Skeletal muscle tissue (tissue), 4 donors: ENCODE data around the gene AGBL1. TPM values are rescaled to one million over a fixed set of nuclear protein-coding genes. Genes with fewer than 3 reads are reported as not detected.
"Not testable (repeated sequence)": the region's sequence is repeated elsewhere in the genome, so short reads cannot be mapped to it uniquely, and the experiment has no call there.

Source experiments
- H3K27ac ChIP-seq: one replicate; pipeline ENCODE4 v1.7.0; 2013; ENCODE audit warnings: mild to moderate bottlenecking, low read depth, low read length, inconsistent platforms
- H3K27me3 ChIP-seq, 3 donors: one replicate each; pipeline ENCODE4 v1.7.0; 2013; ENCODE audit warnings: low read length in 3 of 3; ENCODE audit not compliant: control insufficient read depth in 3 of 3, insufficient read depth in 3 of 3
- H3K36me3 ChIP-seq, 3 donors: one replicate each; pipeline ENCODE4 v1.7.0; 2013; ENCODE audit warnings: low read length in 3 of 3; ENCODE audit not compliant: control insufficient read depth in 3 of 3, insufficient read depth in 3 of 3
- H3K4me1 ChIP-seq, 3 donors: one replicate each; pipeline ENCODE4 v1.7.0; 2013; ENCODE audit warnings: low read length in 3 of 3, mild to moderate bottlenecking in 3 of 3; ENCODE audit not compliant: control insufficient read depth in 3 of 3, insufficient read depth in 3 of 3
- H3K4me3 ChIP-seq, 3 donors: one replicate each; pipeline ENCODE4 v1.7.0; 2013; ENCODE audit warnings: low read length in 3 of 3
- H3K9ac ChIP-seq, 3 donors: one replicate each; pipeline ENCODE4 v1.7.0; 2013; ENCODE audit warnings: low read length in 3 of 3, mild to moderate bottlenecking in 3 of 3, moderate library complexity in 2 of 3, low read depth in 1 of 3
- H3K9me3 ChIP-seq, 3 donors: one replicate each; pipeline ENCODE4 v1.7.0; 2013; ENCODE audit warnings: low read length in 3 of 3; ENCODE audit not compliant: control insufficient read depth in 3 of 3
- total RNA-seq: library from RNA; depleted of rRNA; stranded (reverse); fragments of >200 nt; gene quantifications from one replicate; pipeline ENCODE4 v1.2.3, GENCODE V29; 2014
- donor health status: Osteomylitis.

AGBL1 gene
- total RNA-seq, 1 donor from 2014 or later, result 31.3 TPM

- no peak overlapping the region for H3K27ac ChIP-seq
- no peak overlapping the region for H3K9ac ChIP-seq
- no peaks in the 10 kb centered on the region for H3K4me1 ChIP-seq
- no peaks in the 10 kb centered on the region for H3K9me3 ChIP-seq
- no peaks in the 10 kb centered on the region for H3K36me3 ChIP-seq
- H3K4me3 ChIP-seq, result no peak overlapping the region
- H3K27me3 ChIP-seq, result no peaks in the 10 kb centered on the region
Measured at GRCh38 chr15:86494475-86494874, 414.8 kb downstream of the AGBL1 start.

DNA sequence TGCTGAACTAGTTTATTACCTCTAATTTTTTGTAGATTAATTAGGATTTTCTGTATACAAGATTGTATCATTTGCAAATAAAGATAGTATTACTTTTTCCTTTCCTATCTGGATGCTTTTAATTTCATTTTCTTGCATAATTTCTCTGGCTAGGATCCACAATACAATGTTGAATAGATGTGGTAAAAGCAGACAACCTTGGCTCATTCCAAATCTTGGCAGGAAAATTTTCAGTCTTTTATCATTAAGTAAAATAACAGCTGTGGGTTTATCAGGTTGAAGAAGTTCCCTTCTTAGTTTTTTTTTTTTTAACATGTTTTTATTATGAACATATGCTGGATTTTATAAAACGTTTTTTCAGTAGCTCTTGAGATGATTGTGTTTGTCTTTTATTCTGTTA, 422.6 kb downstream of the AGBL1 start:
- H3K36me3 ChIP-seq, result no peaks in the 10 kb centered on the region
- H3K9ac ChIP-seq, result no peak overlapping the region
- H3K4me3 ChIP-seq, result no peak overlapping the region
- H3K9me3 ChIP-seq, result no peaks in the 10 kb centered on the region
- H3K4me1 ChIP-seq, result no peaks in the 10 kb centered on the region
- H3K27ac ChIP-seq, result no peak overlapping the region
- H3K27me3 ChIP-seq, result no peaks in the 10 kb centered on the region

DNA sequence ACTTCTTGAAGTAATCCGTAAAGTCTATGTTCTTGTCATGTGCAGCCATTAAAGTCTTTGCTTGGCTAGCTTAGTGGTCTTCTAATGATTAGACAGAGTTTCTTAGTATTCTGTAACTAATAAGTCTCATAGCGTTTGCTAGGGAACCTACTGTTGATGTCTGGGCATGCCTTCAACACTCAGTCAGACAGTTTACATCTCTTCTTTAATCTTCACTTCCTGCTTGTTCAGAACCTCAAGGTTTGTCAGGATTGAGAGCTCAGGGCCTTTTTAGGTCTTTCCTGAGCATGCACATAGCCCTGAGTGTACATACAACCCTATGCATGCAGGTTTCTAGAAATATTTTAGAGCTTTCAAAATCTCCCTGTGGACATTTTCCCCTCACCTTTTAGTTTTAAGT, 426.3 kb downstream of the AGBL1 start:
- Histone ChIP-seq H3K9ac (no peak overlapping the region), H3K27me3 (no peaks in the 10 kb centered on the region), H3K27ac (no peak overlapping the region), H3K4me1 (no peaks in the 10 kb centered on the region), H3K36me3 (no peaks in the 10 kb centered on the region), H3K9me3 (no peaks in the 10 kb centered on the region), H3K4me3 (no peak overlapping the region)

GRCh38 chr15:86506401-86506800, 426.7 kb downstream of the AGBL1 start:
- no peaks in the 10 kb centered on the region for H3K4me1 ChIP-seq
- no peak overlapping the region for H3K9ac ChIP-seq
- no peaks in the 10 kb centered on the region for H3K36me3 ChIP-seq
- no peaks in the 10 kb centered on the region for H3K27me3 ChIP-seq
- H3K4me3 ChIP-seq, result no peak overlapping the region
- no peak overlapping the region for H3K27ac ChIP-seq
- no peaks in the 10 kb centered on the region for H3K9me3 ChIP-seq

DNA sequence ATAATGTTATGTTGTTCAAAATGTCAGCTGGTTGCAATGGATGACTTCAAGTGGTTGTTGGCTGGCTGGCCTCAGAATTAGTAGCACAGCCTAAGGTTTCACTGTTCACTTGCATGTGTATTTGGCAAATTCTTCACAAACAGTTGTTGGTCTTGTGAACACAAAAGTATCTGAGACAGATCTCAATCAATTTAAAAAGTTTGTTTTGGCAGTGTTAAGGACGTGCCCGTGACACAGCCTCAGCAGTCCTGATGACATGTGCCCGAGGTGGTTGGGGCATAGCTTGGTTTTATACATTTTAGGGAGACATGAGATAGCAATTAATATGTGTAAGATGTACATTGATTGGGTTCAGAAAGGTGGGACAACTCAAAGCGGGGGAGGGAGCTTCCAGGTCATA, 436.0 kb downstream of the AGBL1 start:
- Histone ChIP-seq H3K9me3 (no peaks in the 10 kb centered on the region), H3K4me1 (no peaks in the 10 kb centered on the region), H3K4me3 (no peak overlapping the region), H3K36me3 (no peaks in the 10 kb centered on the region), H3K9ac (no peak overlapping the region), H3K27ac (no peak overlapping the region), H3K27me3 (no peaks in the 10 kb centered on the region)

DNA sequence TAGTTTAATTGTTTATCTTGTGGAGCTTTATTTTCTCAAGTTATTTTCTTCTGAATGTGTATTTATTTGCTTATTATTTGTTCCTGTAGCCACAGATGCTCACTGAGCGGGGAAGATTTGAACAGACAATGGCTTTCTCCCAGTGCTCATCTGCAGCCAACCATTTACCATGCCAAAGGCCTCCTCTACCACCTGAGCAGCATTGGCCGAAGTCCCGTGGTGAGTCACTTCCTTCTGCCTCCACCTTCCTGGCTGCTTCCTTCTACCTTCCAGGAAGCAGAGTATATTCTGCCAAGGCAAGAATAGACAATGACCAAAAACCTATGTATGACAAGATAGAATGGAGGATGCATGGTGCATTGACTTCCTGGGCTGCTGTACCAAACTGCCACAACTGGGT, 443.1 kb downstream of the AGBL1 start:
- no peak overlapping the region for H3K4me3 ChIP-seq
- H3K27ac ChIP-seq, result no peak overlapping the region
- H3K27me3 ChIP-seq, result no peaks in the 10 kb centered on the region
- no peaks in the 10 kb centered on the region for H3K9me3 ChIP-seq
- H3K36me3 ChIP-seq, result no peaks in the 10 kb centered on the region
- no peaks in the 10 kb centered on the region for H3K4me1 ChIP-seq
- no peak overlapping the region for H3K9ac ChIP-seq

DNA sequence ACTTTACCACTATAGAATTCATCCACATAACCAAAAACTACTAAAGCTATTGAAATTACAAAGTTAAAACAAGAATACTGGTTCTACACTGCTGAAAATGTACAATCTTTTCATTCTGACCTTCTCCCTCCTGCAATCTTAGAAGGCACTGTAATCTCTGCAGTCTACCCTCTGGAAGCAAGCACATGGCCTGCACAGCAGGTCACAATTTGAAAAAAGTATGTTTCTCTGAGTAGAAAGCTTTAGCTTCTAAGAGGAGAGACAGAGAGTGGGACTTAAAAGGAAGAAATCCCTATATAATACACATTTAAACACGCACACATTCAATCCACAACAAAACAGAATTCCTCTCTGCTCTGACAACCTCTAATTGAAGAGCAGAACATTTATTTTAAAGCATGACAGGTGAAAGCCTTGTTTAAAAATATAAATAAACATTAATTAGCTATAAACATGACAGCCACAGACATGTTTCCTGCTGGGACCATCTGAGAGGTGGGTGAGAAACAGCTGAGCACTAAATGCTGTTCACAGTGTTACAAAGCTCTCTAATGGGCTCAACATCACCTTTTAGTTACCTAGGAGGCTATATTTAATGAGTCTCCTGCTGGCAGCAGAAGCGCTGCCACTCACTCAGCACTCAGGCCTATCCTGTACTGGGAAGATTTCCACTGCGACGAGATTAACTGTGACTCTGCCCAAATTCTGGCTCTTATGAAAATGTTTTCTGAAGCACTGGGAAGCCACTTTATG, 447.4 kb downstream of the AGBL1 start:
- Histone ChIP-seq H3K9ac (no peak overlapping the region), H3K4me1 (no peaks in the 10 kb centered on the region), H3K36me3 (no peaks in the 10 kb centered on the region), H3K27ac (no peak overlapping the region), H3K9me3 (no peaks in the 10 kb centered on the region), H3K4me3 (no peak overlapping the region), H3K27me3 (no peaks in the 10 kb centered on the region)

- not testable (repeated sequence) for H3K4me1 ChIP-seq, H3K36me3 ChIP-seq, H3K9ac ChIP-seq, H3K9me3 ChIP-seq, H3K27ac ChIP-seq, H3K27me3 ChIP-seq, H3K4me3 ChIP-seq
Measured at GRCh38 chr15:86528094-86528493, 448.4 kb downstream of the AGBL1 start.

DNA sequence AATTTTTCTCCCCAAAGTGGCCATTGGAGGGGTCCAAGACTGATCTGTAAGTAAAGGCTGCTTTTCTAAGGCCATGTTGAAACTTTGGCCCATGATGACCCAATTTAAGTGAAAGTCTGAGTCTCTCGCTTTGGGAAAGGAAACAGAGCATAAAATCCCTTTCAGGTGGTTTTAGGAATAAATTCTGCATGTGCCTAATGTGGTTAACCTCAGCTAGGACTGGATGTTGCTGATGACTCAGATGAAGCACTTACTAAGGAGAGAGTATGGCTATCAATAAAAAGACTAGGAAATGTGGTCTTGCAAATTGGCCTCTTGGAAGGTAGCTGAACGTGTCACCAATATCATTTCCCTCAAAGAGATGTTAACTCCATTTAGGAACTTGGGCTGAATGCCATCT, 458.5 kb downstream of the AGBL1 start:
- H3K9me3 ChIP-seq, result no peaks in the 10 kb centered on the region
- H3K4me3 ChIP-seq, result no peak overlapping the region
- H3K27ac ChIP-seq, result no peak overlapping the region
- H3K27me3 ChIP-seq, result no peaks in the 10 kb centered on the region
- H3K36me3 ChIP-seq, result no peaks in the 10 kb centered on the region
- no peak overlapping the region for H3K9ac ChIP-seq
- H3K4me1 ChIP-seq, result peaks cover 0 to 3% (median 0%) of the 10 kb centered on the region in 3 donors

GRCh38 chr15:86540840-86541467, 461.3 kb downstream of the AGBL1 start:
- H3K4me1 ChIP-seq, result peaks cover 0 to 3% (median 0%) of the 10 kb centered on the region in 3 donors

More at GRCh38 chr15:86540840-86541467, 461.3 kb downstream of the AGBL1 start:
- Histone ChIP-seq H3K9ac (no peak overlapping the region), H3K9me3 (no peaks in the 10 kb centered on the region), H3K27me3 (no peaks in the 10 kb centered on the region), H3K27ac (no peak overlapping the region), H3K4me3 (no peak overlapping the region), H3K36me3 (peaks cover 0 to 2% (median 0%) of the 10 kb centered on the region in 3 donors)
